ENCODE measurements around the gene ARID1B. TPM values are rescaled to one million over a fixed set of nuclear protein-coding genes. Genes with fewer than 3 reads are reported as not detected.
A peak's percentile ranks its signal among the peaks of the same experiment; 100 is the strongest.

ARID1B gene
- total RNA-seq, 6 experiments from 2014 or later, result 32.5 to 44.3 (median 36.5) TPM

GRCh38 chr6:157063923-157064322, 286.7 kb downstream of the ARID1B start:
- Mint-ChIP-seq H3K9me3 (no peaks in the 10 kb centered on the region), H3K4me1 (ENCODE audit: low read depth) (peaks cover 41% of the 10 kb centered on the region), H3K27me3 (ENCODE audit: insufficient read depth) (no peaks in the 10 kb centered on the region), H3K36me3 (ENCODE audit: low read depth) (no peaks in the 10 kb centered on the region), H3K27ac (peak overlapping the region; percentile 16; the same call in 1 of the 2 replicates), H3K4me3 (no peak overlapping the region)
- no peak for DNase-seq
- no peak for TF ChIP-seq CTCF (IDR thresholded peaks at IDR 0.05)

DNA sequence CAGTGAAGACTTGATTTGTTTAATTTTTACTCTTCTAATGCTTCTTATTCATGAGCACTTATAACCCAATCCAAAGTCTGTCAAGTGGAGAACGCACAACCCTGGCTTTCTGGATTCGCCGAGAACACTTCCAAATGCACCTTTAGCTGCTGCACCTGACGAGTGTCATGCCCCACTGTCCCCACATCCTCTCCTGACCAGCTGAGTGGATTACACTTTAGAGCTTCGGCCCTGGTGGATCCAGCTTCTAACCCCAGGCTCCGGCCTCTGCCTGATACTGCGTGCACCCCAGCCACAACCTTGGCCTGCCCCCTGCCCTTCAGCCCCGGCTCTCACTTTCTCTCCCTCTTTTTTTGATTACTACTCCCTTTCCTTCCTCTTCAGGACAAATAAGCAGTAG, 287.3 kb downstream of the ARID1B start:
- H3K27me3 Mint-ChIP-seq (ENCODE audit: insufficient read depth), result no peaks in the 10 kb centered on the region
- no peaks in the 10 kb centered on the region for H3K9me3 Mint-ChIP-seq
- no peak overlapping the region for H3K27ac Mint-ChIP-seq
- H3K4me1 Mint-ChIP-seq (ENCODE audit: low read depth), result peaks cover 47% of the 10 kb centered on the region
- no peak for DNase-seq
- no peak for TF ChIP-seq CTCF (IDR thresholded peaks at IDR 0.05)
- no peaks in the 10 kb centered on the region for H3K36me3 Mint-ChIP-seq (ENCODE audit: low read depth)
- no peak overlapping the region for H3K4me3 Mint-ChIP-seq

DNA sequence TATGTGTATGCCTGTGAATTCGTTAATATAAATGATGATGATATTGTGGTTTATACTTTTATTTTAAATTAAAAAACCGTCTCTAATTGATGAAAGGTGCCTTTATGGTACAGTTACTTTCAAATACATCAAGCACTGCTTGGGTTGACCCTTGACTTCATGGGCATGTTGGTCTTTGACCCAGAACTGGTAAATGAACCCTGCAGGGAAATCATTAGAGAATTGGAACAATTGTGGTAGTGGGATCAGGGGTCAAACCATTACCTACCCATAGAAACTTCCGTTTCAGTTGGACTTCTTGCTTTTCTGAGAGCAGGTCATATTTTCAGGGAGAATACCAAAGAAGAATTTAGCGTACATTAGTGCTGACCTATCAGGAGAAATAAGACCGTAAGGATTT, 288.2 kb downstream of the ARID1B start:
- Mint-ChIP-seq H3K4me3 (no peak overlapping the region), H3K27me3 (ENCODE audit: insufficient read depth) (no peaks in the 10 kb centered on the region), H3K36me3 (ENCODE audit: low read depth) (no peaks in the 10 kb centered on the region), H3K27ac (no peak overlapping the region), H3K4me1 (ENCODE audit: low read depth) (peaks cover 53% of the 10 kb centered on the region), H3K9me3 (no peaks in the 10 kb centered on the region)
- no peak for DNase-seq
- no peak for TF ChIP-seq CTCF (IDR thresholded peaks at IDR 0.05)

DNA sequence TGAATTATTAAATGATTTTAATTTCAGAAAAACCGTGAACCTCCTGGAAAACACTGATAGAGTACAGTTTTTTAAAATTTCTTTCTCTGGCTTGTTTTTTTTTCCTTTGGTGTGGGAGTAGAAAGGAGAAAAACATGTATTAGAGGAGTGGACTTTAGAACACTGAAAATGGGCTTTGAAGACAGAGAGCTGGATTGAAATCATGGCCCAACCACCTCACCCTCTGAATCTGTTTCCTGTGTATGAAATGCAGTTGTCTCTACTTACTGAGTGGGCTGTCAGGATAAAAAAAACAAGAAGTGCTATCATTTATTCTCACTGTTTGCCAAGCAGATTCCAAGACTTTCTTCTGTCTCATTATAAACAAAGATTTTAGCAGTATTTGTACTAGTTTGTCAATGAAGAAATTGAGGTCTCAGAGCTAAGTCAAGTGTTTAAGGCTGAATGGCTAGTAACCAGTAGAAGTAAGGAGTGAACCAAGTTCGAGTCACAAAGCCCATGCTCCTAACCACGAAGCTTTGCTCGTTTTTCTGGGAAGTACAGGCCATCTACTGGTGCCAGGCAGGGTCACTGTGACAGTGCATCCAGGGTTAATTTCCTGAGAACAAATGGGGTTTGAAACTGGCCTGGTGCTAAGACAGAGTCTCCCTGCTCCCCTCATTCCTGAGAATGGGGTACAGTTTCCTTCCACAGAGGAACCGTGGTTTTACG, 289.8 kb downstream of the ARID1B start:
- Mint-ChIP-seq H3K4me3 (no peak overlapping the region), H3K27me3 (ENCODE audit: insufficient read depth) (no peaks in the 10 kb centered on the region), H3K36me3 (ENCODE audit: low read depth) (no peaks in the 10 kb centered on the region), H3K27ac (peak overlapping the region; percentile 6; the same call in 1 of the 2 replicates), H3K4me1 (ENCODE audit: low read depth) (peaks cover 56% of the 10 kb centered on the region), H3K9me3 (no peaks in the 10 kb centered on the region)
- no peak for DNase-seq
- TF ChIP-seq CTCF (IDR thresholded peaks at IDR 0.05), result no peak

GRCh38 chr6:157067507-157067906, 290.3 kb downstream of the ARID1B start:
- no peak for TF ChIP-seq CTCF (IDR thresholded peaks at IDR 0.05)
- H3K4me1 Mint-ChIP-seq (ENCODE audit: low read depth), result peaks cover 56% of the 10 kb centered on the region
- no peak overlapping the region for H3K27ac Mint-ChIP-seq
- no peaks in the 10 kb centered on the region for H3K36me3 Mint-ChIP-seq (ENCODE audit: low read depth)
- no peak overlapping the region for H3K4me3 Mint-ChIP-seq
- DNase-seq, result no peak
- no peaks in the 10 kb centered on the region for H3K27me3 Mint-ChIP-seq (ENCODE audit: insufficient read depth)
- H3K9me3 Mint-ChIP-seq, result no peaks in the 10 kb centered on the region
